SHP77 treated with DMSO at 0.1 percent for 48 hours (cell line): ENCODE results near the gene AIFM1.
"Not testable (repeated sequence)": the region's sequence is repeated elsewhere in the genome, so short reads cannot be mapped to it uniquely, and the experiment has no call there.

Experiments used
- DNase-seq: peaks from one replicate; lab custom pipeline; 2025; lab: John Stamatoyannopoulos, UW

Gene AIFM1

GRCh38 chrX:130118441-130119311, 47.0 kb downstream of the AIFM1 start:
- no peak for DNase-seq

- no peak for DNase-seq
These were observed 48.5 kb downstream of the AIFM1 start for GRCh38 chrX:130117166-130117565.

GRCh38 chrX:130115119-130115885, 50.3 kb downstream of the AIFM1 start:
- DNase-seq: not testable (repeated sequence)

GRCh38 chrX:130114141-130114588, 51.5 kb downstream of the AIFM1 start:
- no peak for DNase-seq

- no peak for DNase-seq
These were observed 54.2 kb downstream of the AIFM1 start for GRCh38 chrX:130111220-130112154.

GRCh38 chrX:130110379-130111219, 55.0 kb downstream of the AIFM1 start, which contains the start of gene ELF4:
Gene ELF4 (minus strand): TSS chrX:130110497. CDS start chrX:130081330, 29,167 bp downstream.
- DNase-seq: no peak

- DNase-seq: no peak
These were observed 55.9 kb downstream of the AIFM1 start for GRCh38 chrX:130109429-130110378.

- DNase-seq: no peak
These were observed 56.8 kb downstream of the AIFM1 start for GRCh38 chrX:130108647-130109428.

GRCh38 chrX:130106071-130106470, 59.6 kb downstream of the AIFM1 start:
- DNase-seq: no peak

GRCh38 chrX:130105244-130105643, 60.4 kb downstream of the AIFM1 start:
- DNase-seq: no peak

- DNase-seq: no peak
These were observed 62.0 kb downstream of the AIFM1 start for GRCh38 chrX:130103605-130104004.

GRCh38 chrX:130100180-130100579, 65.5 kb downstream of the AIFM1 start:
- DNase-seq: no peak

- no peak for DNase-seq
These were observed 67.5 kb downstream of the AIFM1 start for GRCh38 chrX:130098210-130098552.

GRCh38 chrX:130097507-130098209, 68.0 kb downstream of the AIFM1 start:
- no peak for DNase-seq

GRCh38 chrX:130095249-130096030, 70.2 kb downstream of the AIFM1 start:
- no peak for DNase-seq

GRCh38 chrX:130094696-130095095, 70.9 kb downstream of the AIFM1 start:
- DNase-seq: no peak

GRCh38 chrX:130093271-130093670, 72.4 kb downstream of the AIFM1 start:
- DNase-seq: no peak
